IPS DF 4.7 (cell line): ENCODE measurements around the gene WDFY2.

Experiments used
- DNase-seq: peaks from one replicate; pipeline ENCODE4 v3.0.0-alpha.2; 2013; ENCODE audit warnings: low spot score; ENCODE audit errors: extremely low read depth

The WDFY2 gene

DNA sequence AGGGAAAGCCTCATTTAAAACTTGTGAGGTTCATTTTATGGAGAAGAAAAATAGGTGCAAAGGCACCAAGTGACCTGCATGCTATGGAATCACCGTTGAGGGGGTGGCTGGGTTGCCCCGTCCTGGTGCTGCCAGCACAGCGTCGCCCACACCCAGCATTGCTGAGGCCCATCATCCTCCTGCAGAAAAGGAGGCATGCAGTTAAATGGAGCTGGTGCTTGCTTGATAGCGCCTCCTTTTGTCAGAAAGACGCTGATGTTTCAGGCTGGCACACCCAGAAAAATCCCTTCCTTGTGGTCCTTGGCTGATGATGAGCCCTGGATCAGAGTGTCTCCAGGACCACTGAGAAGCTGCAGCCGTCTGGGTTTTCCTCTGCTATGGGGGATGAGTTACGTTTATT lies 182.8 kb downstream of the WDFY2 start:
- DNase-seq = peak; percentile 30

- DNase-seq = peak; percentile 28
These were observed 184.2 kb downstream of the WDFY2 start for GRCh38 chr13:51768378-51768921.

DNA sequence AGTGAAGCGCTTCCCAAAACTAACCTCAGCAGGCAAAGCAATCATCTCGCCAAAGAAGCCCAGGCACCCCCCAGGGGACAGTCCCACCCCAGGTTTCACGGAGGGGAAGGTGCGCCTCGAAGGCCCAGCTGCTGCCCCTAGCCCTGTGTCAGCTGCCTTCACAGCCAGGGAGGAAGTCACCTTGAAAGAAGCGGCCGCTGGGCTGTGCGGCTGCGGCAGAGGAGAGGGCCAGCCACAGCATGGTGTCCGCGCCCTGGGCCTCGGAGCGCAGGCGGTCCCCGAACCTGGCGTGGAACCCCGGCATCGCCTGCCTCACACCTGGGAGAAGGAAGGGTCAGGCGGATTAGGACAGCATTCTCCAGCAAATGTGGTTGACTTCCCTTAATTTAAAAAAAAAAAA lies 184.7 kb downstream of the WDFY2 start:
- DNase-seq = no peak

DNA sequence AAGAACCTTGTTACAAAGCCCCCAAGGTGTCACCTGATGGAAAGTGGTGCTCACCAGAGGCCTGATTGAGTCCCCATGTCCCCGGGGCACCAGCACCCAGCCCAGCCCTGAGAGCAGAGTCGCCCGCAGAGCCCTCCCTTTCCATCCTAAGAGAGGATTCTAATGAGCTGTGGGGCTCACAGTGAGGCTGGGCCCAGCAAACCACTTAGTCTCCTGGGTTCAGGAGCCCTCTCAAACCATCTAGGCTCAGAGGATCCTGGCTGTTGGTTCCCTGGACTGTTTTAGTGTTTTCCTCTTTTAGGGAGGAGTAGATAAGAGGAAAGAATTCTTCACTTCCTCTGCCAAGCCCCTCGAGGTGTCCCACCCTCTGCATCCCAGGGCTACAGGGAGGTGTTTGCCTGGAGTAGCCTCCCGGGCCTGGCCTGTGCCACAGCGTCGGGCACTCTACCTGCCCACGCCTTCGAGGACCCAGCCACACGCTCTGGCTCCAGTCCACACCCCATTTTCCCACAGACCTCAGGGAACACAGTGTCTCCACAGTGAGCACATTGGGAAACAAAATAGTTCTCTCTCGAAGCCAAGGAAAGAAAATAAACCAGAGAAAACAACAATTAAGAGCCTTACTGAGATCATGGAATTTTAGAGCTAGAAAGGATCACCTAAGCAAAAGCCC lies 185.3 kb downstream of the WDFY2 start:
- no peak for DNase-seq

DNA sequence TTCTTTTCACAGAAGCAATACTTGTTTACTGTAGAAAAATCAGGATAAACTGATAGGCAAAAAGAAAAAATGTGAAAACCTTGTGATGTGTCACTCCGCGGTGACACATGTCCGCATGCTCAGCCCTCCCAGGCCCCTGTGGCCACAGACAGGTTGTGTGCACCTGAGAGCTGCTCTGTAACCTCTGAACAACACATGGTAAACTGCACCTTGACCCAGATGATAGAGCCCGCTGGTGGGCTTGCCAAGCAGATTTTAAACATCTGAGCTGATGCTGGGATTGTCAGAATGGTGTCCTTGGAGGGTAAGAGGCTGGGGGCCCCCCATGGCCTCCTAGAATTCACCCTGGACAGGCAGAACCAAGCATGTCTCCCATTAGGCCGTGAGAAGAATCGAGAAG lies 185.9 kb downstream of the WDFY2 start:
- no peak for DNase-seq

DNA sequence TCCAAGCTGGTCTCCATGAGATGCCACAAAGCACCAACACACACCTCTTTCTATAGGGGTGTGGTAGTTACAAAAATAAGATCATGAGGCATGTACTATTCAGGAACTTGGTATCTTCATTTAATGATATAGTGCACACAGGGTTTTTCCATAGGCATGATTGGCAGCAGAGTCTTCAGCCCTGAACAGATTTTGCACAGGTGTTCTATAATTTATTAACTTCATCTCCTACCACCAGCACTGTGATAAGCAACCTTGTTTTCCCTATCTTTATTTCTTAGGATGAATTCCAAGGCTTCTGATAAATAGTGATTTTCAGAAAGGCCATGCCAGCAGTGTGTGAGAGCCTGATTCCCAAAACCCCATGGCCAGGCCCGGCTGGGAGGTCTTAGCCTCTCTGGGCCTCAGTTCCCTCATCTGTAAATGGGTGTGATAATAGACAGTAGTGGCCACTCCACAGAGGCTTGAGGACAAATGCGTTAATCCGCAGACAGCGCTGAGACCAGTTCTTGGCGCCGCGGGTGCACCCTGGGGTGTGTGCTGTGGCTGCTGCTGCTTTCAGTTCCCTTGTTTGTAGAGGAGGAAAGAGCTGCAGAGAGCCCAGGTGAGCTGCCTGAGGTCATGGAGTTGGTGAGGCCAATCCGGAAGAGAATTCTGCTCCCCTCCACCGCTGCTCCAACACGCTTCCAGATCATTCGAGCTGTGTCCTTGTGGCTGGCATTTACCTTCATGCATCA lies 186.6 kb downstream of the WDFY2 start:
- no peak for DNase-seq

DNA sequence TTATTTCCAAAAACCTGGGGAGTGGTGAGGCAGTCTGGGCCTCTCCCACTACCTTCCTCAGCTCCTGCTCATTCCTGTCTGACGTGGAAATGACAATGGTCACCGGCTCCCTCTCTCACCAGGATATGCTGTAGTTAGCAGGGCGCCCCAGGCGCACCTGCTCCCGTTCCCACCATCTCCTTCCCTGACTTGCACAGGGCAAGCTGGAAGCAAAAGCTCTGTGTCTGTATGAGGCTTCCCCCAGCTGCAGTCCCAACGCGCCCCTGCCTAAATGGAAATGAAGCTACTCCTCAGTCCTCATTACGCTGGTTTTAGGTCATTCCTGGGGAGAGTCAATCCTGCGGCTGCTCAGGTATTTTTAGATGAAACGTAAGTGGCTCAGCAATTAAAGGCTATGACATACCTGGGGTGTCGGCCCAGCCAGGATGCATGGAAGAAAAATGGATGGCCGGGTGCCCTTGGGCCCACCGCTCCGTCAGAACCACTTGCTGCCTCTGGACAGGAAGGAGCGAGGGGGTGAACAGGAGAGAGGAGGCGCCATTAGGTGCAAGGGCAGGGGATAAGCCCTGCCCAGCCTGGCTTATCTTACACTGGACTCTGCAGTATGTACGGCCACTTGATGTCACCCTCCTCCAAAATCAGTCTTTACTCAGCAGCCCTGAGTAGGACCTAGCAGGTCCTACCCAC lies 187.3 kb downstream of the WDFY2 start:
- DNase-seq = no peak

DNA sequence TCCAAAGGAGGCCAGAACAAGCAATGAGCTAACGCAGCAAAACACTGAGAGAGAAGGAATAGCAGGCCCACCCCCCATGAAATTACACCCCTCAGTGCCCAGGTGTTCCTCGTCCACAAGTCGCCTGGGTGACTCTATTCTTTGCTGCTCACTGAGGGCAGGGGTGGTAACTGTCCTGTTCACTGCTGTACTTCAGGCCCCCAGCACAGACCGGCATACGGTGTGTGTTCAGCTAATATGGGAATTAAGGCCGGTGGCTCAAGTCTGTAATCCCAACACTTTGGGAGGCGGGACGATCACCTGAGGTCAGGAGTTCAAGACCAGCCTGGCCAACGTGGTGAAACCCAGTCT lies 187.8 kb downstream of the WDFY2 start:
- DNase-seq = no peak

DNA sequence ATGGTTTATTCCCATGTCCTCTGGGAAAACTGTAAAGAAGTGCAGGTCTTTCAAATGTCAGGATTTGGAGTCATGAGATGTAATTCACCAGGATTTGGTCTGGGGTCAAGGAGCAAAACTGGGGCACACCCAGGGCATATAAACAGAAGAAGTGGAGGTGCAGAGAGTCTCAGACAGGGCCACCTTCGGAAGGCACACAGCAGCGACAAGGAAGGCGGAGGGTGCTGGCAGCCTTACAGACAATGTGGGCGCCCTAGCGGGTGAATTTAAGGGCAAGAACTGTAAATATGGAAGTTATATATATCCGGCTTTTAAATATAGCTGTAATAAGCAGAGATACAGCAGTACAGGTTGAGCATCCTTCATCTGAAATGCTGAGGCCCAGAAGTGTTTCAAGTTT lies 188.5 kb downstream of the WDFY2 start:
- DNase-seq = no peak

- no peak for DNase-seq
These were observed 189.3 kb downstream of the WDFY2 start for GRCh38 chr13:51773515-51773914.

- DNase-seq = no peak
These were observed 191.9 kb downstream of the WDFY2 start for GRCh38 chr13:51776179-51776578.

DNA sequence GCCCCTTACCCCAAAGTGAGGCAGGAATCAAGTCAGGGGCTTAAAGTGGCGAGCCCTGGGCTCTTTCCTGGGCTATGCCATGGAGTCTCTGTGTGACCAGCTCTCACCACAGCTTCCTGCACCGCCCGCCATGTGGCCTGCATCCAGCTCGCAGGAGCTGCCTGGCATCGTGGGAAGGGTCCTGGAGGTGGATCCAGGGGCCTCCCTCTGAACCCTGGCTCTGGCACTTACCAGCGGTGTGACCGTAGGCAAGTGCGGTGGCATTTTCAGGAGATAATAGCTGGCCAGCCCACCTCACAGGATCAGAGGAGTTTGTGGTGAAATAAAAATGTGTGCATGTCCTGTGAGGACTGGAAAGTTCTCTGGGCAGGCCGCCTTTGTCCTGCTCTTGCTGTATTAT lies 193.7 kb downstream of the WDFY2 start:
- no peak for DNase-seq

DNA sequence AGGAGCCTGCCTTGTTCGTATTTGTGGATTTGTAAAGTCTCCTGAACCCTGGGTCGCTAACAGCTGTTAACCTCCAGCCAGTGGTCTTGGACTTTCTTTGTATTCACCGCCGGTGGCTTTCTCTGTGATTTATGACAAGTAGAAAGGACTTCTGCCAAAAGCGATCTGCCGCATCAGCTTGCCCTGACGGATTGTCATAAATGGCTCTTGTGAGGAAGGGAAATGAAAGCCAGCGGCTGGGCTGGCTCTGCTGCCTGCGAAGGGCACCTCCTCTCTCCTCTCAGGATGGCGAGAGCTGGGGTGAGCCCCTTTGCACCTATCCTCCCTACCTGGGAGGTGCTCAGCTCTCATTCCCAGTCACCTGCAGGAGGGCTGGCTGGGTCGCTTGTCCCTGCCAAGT lies 194.1 kb downstream of the WDFY2 start:
- DNase-seq = no peak

- no peak for DNase-seq
These were observed 195.8 kb downstream of the WDFY2 start for GRCh38 chr13:51780099-51780498.

- DNase-seq = no peak
These were observed 197.2 kb downstream of the WDFY2 start for GRCh38 chr13:51781246-51782022.

DNA sequence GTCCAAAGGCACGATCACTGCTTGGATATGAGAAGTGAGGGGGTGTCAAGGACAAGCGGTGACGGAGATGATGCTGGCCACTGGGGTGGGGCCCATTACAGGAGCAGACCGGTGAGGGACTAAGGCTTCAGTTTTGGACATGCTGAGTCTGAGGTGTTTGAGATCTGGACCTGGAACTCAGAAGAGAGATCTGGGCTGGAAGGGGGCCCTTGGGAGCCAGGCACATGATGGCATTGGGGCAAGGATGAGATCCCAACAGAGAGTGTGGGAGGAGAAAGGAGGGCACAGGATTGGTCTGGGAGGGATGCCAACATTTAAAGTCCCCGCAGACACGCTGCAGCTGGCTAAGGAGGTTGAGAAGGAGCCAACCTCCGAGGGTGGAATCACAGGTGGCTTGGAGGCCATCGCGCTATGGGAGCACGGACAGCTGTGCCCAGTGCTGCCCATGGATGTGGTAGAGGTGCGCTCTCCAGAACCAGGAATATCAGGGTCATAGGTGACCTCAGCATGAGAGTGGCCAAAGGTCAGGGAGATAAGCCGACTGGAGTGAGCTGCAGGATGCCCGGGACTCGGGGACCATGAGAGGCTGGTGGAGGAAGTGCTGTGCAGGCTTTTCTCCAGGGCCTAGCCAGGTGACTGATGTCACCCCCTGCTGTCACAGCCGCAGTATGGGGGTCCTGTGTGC lies 197.9 kb downstream of the WDFY2 start:
- no peak for DNase-seq

DNA sequence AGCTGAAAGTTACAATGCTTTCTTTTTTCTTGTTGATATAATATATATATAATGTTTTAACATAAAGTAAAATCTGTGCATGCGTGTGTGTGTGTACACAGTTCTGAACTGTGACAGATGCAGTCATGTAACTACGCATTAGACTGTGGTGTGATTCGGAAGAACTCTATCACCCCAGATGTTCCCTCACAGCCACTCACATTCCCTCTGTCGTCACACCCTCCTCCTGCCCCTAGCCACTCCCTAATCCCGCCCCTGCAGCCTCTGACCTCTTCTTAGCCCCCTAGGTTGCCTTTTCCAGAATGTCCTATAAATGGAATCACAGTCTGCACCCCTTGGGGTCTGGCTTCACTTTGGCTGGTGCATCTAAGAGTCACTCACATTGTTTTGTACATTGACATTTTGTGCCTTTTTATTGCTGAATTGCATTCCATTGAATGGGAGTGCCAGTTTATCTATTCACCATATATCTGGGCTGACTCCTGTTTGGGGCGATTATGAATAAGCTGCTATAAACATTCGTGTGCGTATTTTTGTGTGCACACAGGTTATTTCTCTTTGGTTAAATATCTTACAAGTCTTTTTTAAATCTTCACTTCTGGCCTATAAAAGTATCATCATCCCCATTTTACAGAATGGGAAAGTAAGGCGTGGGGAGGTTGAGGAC lies 199.3 kb downstream of the WDFY2 start:
- no peak for DNase-seq

- DNase-seq = no peak
These were observed 199.8 kb downstream of the WDFY2 start for GRCh38 chr13:51784097-51784496.

- no peak for DNase-seq
These were observed 201.6 kb downstream of the WDFY2 start for GRCh38 chr13:51785712-51786424.
